SK-N-MC (cell line): ENCODE data around the gene SMARCA4.
"Not testable (repeated sequence)": the region's sequence is repeated elsewhere in the genome, so short reads cannot be mapped to it uniquely, and the experiment has no call there.

Experiments
- DNase-seq: peaks from one replicate; pipeline ENCODE4 v3.0.0-alpha.2; 2011; ENCODE audit warnings: low read depth, low spot score
- H3K27ac ChIP-seq: fragments of 200-600 bp; sonication (generic); 2 replicates; pipeline ENCODE4 v1.5.1; 2016; ENCODE audit warnings: mixed run types
- H3K36me3 ChIP-seq: fragments of 200-600 bp; sonication (generic); 2 replicates; pipeline ENCODE4 v1.6.1; 2017; ENCODE audit warnings: antibody characterized with exemption, low read length, mixed read lengths; ENCODE audit not compliant: insufficient read depth
- H3K4me3 ChIP-seq: fragments of 200-600 bp; sonication (generic); 2 replicates; pipeline ENCODE4 v1.5.1; 2016
- H3K9ac ChIP-seq: fragments of 200-600 bp; sonication (generic); 2 replicates; pipeline ENCODE4 v1.8.0; 2017; ENCODE audit warnings: mixed run types, mixed read lengths; ENCODE audit not compliant: insufficient read length
- H3K9me3 ChIP-seq: fragments of 200-600 bp; sonication (generic); 2 replicates; pipeline ENCODE4 v1.6.1; 2017; ENCODE audit warnings: low read depth, mild to moderate bottlenecking, antibody characterized with exemption, low read length, moderate library complexity, mixed read lengths
- EZH2 ChIP-seq: fragments of 200-600 bp; sonication (generic); IDR thresholded peaks from one replicate; pipeline ENCODE4 v1.6.1; 2017; ENCODE audit warnings: antibody characterized with exemption
- FOXP2 ChIP-seq: optimal IDR thresholded peaks from 2 replicates; pipeline ENCODE3; 2011; ENCODE audit warnings: mild to moderate bottlenecking, moderate library complexity; ENCODE audit not compliant: insufficient read depth; ENCODE audit errors: extremely low read length, control extremely low read depth
- POLR2AphosphoS5 ChIP-seq: IDR thresholded peaks from 2 replicates; pipeline ENCODE4 v1.6.1; 2012; ENCODE audit warnings: mild to moderate bottlenecking, low read depth, low read length, borderline replicate concordance

The SMARCA4 gene

DNA sequence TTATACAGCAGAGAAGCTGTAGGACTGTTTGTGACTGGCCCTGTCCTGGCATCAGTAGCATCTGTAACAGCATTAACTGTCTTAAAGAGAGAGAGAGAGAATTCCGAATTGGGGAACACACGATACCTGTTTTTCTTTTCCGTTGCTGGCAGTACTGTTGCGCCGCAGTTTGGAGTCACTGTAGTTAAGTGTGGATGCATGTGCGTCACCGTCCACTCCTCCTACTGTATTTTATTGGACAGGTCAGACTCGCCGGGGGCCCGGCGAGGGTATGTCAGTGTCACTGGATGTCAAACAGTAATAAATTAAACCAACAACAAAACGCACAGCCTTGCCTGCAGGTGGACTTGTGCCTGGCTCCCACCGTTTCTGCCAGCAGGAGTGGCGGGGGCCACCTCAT is 101.1 kb downstream of the SMARCA4 start:
- DNase-seq: no peak
- Histone ChIP-seq H3K27ac (no peak overlapping the region), H3K36me3 (peaks cover 59% of the 10 kb centered on the region), H3K9me3 (no peaks in the 10 kb centered on the region), H3K4me3 (no peak overlapping the region), H3K9ac (no peak overlapping the region)
- TF ChIP-seq EZH2 (no peak), POLR2AphosphoS5 (no peak), FOXP2 (no peak)

DNA sequence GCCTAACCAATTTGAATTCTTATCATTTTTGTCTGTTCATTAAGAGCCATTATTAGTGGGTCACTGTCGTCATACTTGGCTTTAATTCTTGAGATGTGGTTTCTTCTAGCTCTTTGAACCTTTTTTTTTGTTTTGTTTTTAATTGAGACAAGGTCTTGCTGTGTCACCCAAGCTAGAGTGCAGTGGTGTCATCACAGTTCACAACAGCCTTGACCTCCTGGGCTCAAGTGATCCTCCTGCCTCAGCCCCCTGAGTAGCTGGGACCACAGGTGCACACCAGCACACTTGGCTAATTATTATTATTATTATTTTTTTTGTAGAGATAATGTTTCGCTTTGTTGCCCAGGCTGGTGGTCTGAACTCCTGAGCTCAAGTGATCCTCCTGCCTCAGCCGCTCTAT is 102.6 kb downstream of the SMARCA4 start:
- H3K9ac ChIP-seq: no peak overlapping the region
- no peak overlapping the region for H3K4me3 ChIP-seq
- TF ChIP-seq EZH2: no peak
- no peak for TF ChIP-seq FOXP2
- no peak for TF ChIP-seq POLR2AphosphoS5
- peaks cover 62% of the 10 kb centered on the region for H3K36me3 ChIP-seq
- no peaks in the 10 kb centered on the region for H3K9me3 ChIP-seq
- no peak overlapping the region for H3K27ac ChIP-seq
- no peak for DNase-seq

DNA sequence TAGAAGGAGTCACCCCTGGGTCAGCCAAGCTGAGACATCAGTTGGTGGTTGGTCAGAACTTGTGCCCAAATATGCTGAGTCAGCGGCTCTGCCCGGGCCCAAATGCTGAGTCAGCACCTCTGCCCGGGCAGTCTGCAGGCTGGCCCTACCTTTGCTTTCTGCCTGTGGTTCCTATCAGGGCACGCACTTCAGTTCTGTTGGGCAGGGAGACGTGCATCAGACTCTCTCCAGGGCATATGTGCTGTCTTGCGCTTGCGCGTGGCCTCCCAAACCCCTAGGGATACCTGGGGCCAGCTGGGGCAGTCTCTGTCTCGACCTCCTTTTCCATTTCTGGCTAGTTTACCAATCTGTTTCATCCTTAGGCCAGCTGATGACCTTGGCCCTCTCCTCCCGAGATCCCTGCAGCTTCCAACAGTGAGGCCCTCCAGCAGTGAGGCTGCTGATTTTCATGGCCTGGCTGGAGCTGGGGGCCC is 104.0 kb downstream of the SMARCA4 start:
- TF ChIP-seq EZH2 (no peak), FOXP2 (no peak), POLR2AphosphoS5 (no peak)
- no peak overlapping the region for H3K27ac ChIP-seq
- no peak overlapping the region for H3K9ac ChIP-seq
- H3K9me3 ChIP-seq: no peaks in the 10 kb centered on the region
- no peak overlapping the region for H3K4me3 ChIP-seq
- H3K36me3 ChIP-seq: peaks cover 56% of the 10 kb centered on the region
- DNase-seq: no peak

DNA sequence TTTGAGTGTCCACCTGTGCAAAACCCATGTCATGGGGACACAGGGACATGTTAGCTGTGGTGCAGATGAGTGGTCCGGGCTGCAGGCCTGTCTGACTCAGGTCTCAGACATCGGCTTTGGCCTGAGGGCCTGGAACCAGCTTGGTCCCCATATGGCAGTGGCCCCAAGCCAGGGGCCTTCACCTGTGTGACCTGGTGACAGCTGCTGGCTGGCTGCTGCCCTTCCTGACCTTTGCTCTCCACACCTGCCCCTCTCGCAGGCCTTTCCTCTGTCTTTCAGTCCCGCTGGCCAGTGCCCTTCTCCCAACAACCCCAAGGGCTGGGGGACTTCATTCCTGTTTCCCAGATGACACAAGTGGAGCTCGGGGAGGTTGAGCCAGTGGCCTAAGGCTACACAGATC is 105.5 kb downstream of the SMARCA4 start:
- H3K36me3 ChIP-seq: peaks cover 46% of the 10 kb centered on the region
- no peak overlapping the region for H3K4me3 ChIP-seq
- no peak overlapping the region for H3K9ac ChIP-seq
- TF ChIP-seq EZH2 (no peak), FOXP2 (no peak), POLR2AphosphoS5 (no peak)
- no peaks in the 10 kb centered on the region for H3K9me3 ChIP-seq
- DNase-seq: no peak
- no peak overlapping the region for H3K27ac ChIP-seq

DNA sequence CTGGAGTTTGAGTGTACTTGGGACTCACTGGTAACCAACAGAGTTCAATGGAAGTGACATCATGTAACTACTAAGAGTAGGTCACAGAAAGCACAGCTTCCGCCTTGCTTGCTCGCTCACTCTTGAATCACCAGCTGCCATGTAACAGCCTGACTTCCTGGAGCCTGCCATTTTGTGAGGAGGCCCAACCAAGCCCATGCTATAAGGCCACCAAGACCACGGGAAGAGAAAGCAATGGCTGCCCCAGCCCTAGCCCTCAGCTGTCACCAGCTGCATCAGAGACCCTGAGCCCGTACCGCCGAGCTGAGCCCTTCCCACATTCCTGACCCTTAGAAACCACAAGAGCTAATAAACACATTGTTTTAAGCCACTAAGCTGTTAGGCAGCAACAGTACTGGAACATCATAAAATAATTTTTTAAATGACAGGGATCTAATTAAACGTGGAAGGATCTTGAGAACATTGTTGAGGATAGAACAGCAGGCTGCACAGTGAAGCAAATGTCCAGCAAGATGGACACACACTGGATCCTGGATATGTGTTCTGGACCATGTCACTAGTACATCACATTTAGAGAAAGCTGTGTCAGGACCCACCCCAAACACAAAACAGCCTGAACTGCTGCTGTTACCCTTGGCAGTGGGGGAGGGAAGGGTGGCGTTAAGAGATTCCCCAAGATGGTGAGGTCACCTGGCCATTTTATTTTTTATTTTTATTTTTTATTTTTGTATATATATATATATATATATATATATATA is 106.7 kb downstream of the SMARCA4 start:
- DNase-seq: no peak
- Histone ChIP-seq H3K27ac (no peak overlapping the region), H3K9ac (no peak overlapping the region), H3K9me3 (no peaks in the 10 kb centered on the region), H3K36me3 (peaks cover 36% of the 10 kb centered on the region), H3K4me3 (no peak overlapping the region)
- TF ChIP-seq EZH2: no peak
- no peak; the same call in 1 of the 2 replicates for TF ChIP-seq POLR2AphosphoS5
- no peak for TF ChIP-seq FOXP2

DNA sequence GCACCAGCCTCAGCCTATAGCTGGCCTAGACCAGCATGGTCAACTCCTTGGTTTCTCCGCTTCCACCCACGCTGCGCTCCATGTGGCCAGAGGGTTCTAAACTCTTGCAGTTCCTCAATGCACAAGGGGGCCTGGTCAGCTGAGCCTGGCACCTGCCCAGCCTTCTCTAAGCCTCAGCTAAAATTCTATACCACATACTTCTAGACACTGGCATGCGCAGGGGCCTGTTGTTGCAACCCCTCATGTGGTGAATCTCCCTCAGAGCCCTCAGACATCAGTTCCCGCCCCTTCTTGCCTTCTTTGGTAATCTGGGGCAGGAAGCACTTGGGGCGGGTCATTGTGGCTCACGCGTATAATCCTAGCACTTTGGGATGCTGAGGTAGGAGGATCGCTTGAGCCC is 108.7 kb downstream of the SMARCA4 start:
- H3K36me3 ChIP-seq: peaks cover 29% of the 10 kb centered on the region
- no peak overlapping the region for H3K27ac ChIP-seq
- no peak for DNase-seq

DNA sequence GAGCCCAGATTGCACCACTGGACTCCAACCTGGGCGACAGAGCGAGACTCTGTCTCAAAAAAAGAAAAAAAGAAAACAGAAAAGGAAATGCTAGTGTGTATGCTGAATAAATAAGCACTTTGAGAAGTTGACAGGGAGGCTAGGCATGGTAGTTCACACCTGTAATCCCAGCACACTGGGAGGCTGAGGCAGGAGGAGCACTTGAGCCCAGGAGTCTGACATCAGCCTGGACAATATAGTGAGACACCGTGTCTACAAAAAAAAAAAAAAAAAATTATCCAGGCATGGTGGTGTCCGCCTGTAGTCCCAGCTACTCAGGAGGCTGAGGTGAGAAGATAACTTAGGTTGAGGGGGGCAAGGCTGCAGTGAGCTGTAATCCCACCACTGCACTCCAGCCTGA is 109.3 kb downstream of the SMARCA4 start:
- Histone ChIP-seq H3K9me3 (no peaks in the 10 kb centered on the region), H3K27ac (no peak overlapping the region), H3K4me3 (no peak overlapping the region), H3K9ac (no peak overlapping the region), H3K36me3 (peaks cover 24% of the 10 kb centered on the region)
- TF ChIP-seq POLR2AphosphoS5: no peak
- DNase-seq: no peak

More for the DNA sequence above, 108.7 kb downstream of the SMARCA4 start:
- H3K9me3 ChIP-seq: no peaks in the 10 kb centered on the region
- TF ChIP-seq EZH2 (no peak), POLR2AphosphoS5 (no peak), FOXP2 (no peak)
- H3K9ac ChIP-seq: no peak overlapping the region
- no peak overlapping the region for H3K4me3 ChIP-seq

DNA sequence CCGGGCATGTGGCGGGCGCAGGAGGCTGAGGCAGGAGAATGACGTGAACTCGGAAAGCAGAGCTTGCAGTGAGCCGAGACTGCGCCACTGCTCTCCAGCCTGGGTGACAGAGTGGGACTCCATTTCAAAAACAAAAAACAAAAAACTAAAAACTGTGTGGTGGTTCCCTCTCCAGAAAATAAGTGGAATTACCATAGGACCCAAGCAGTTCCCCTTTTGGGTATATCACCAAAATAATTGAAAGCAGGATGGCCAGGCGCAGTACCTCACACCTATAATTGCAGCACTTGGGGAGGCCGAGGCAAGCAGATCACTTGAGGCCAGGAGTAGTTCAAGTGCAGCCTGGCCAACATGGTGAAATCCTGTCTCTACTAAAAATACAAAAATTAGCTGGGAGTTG is 112.7 kb downstream of the SMARCA4 start:
- TF ChIP-seq EZH2: no peak
- no peak for TF ChIP-seq POLR2AphosphoS5
- TF ChIP-seq FOXP2: no peak
- Histone ChIP-seq H3K9me3 (no peaks in the 10 kb centered on the region), H3K4me3 (no peak overlapping the region), H3K9ac (no peak overlapping the region), H3K27ac (no peak overlapping the region), H3K36me3 (no peaks in the 10 kb centered on the region)
- no peak for DNase-seq

DNA sequence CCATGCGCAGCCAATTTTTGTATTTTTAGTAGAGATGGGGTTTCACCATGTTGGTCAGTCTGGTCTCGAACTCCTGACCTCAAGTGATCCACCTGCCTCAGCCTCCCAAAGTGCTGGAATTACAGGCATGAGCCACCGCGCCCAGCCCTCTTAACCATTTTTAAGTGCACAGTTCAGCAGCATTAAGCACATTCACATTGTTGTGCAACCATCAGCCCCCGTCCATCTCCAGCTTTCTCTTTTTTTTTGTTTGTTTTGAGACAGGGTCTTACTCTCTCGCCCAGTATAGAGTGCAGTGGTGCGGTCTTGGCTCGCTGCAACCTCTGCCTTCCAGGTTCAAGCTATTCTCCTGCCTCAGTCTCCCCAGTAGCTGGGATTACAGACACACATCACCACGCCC is 116.0 kb downstream of the SMARCA4 start:
- H3K9ac ChIP-seq, H3K9me3 ChIP-seq, H3K27ac ChIP-seq, H3K36me3 ChIP-seq, H3K4me3 ChIP-seq, DNase-seq: not testable (repeated sequence)
